Esophagus squamous epithelium (tissue), 5 donors: ENCODE results near the gene HAL. TPM values are rescaled to one million over a fixed set of nuclear protein-coding genes. Genes with fewer than 3 reads are reported as not detected.

Experiments used
- DNase-seq: peaks from one replicate; lab custom pipeline; 2025; lab: John Stamatoyannopoulos, UW
- H3K27ac ChIP-seq, 4 donors: fragments of 200-600 bp; sonication (generic); one replicate each; pipeline ENCODE4 v1.5.1; 2016 to 2019; ENCODE audit warnings: mild to moderate bottlenecking in 1 of 4
- H3K27me3 ChIP-seq, 4 donors: fragments of 200-600 bp; sonication (generic); 1 replicate in 3 of 4; 2 replicates in 1 of 4; pipeline versions ENCODE4 v1.5.1 to v1.6.0; 2017 to 2021; ENCODE audit warnings: antibody characterized with exemption in 1 of 4
- H3K36me3 ChIP-seq, 3 donors: fragments of 200-600 bp; sonication (generic); one replicate each; pipeline ENCODE4 v1.5.1; 2016 to 2019
- H3K4me1 ChIP-seq, 3 donors: fragments of 200-600 bp; sonication (generic); one replicate each; pipeline ENCODE4 v1.5.1; 2017 to 2019
- H3K4me3 ChIP-seq, 4 donors: fragments of 200-600 bp; sonication (generic); 1 replicate in 3 of 4; 2 replicates in 1 of 4; pipeline ENCODE4 v1.5.1; 2016 to 2019; ENCODE audit warnings: mild to moderate bottlenecking in 2 of 4, moderate library complexity in 1 of 4
- H3K9me3 ChIP-seq, 3 donors: fragments of 200-600 bp; sonication (generic); one replicate each; pipeline ENCODE4 v1.5.1; 2016 to 2019
- POLR2A ChIP-seq, 4 donors: fragments of 450-650 bp; IDR thresholded peaks; one replicate each; pipeline ENCODE4 v1.6.1; 2017; ENCODE audit warnings: antibody characterized with exemption in 4 of 4, mild to moderate bottlenecking in 4 of 4, moderate library complexity in 3 of 4
- WGBS, 2 donors: methylation state at CpG; one replicate each; pipeline ENCODE4 v1.1.5; 2018; 5-methylcytosine and 5-hydroxymethylcytosine counted together
- intact Hi-C: fragments of 100-400 bp; cut with DNase I; formaldehyde crosslinking; loops from one replicate; pipeline ENCODE4 v1.15.0; 2022
- total RNA-seq, 4 donors: library from RNA; depleted of rRNA; stranded (reverse); fragments of >200 nt; gene quantifications; one replicate each; pipeline ENCODE4 v1.1.0, GENCODE V29; 2016
- TF ChIP-seq, protein P1 (sequence below), 6 experiments: fragments of 450-650 bp in 4 of 6; fragments of 200-600 bp in 2 of 6; sonication (generic) in 2 of 6; IDR thresholded peaks; one replicate each; pipeline ENCODE4 v1.5.1; 2016 to 2019; ENCODE audit warnings: antibody characterized with exemption in 6 of 6, mild to moderate bottlenecking in 4 of 6, moderate library complexity in 4 of 6
- donor health status: DM: yes; HTN: yes; CAD: no.

Gene HAL
- total RNA-seq, 4 donors from 2014 or later, result 0.21 to 2.2 (median 0.32) TPM

DNA sequence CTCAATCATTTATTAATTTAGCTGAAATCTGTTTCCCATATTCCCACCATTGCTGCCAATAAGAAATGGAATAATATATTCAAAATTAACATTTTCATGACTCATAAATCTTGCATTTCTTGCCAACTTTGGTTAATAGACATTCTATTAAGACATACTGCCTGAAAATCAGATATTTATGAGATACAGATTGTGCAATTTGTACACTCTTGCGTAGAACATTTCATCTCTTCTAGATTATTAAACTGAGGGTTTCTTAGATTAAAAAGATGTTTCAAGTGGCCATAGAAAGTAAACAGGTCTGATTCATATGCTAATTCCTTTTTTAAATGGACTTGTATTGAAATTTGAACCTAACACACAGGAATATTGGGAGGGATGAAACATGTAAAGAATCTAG lies 30.2 kb upstream of the HAL start:
- Histone ChIP-seq H3K27ac (no peak overlapping the region), H3K4me1 (peaks cover 0 to 1% (median 0%) of the 10 kb centered on the region in 3 donors), H3K36me3 (peaks cover 0 to 74% (median 8%) of the 10 kb centered on the region in 3 donors), H3K4me3 (no peak overlapping the region), H3K27me3 (no peaks in the 10 kb centered on the region), H3K9me3 (no peaks in the 10 kb centered on the region)
- no peak for DNase-seq
- intact Hi-C loops, result no loop called here
- WGBS, 2 donors, result 90 to 96% methylated on average over 1 of the region's 1 CpG
- TF ChIP-seq, protein P1, sequence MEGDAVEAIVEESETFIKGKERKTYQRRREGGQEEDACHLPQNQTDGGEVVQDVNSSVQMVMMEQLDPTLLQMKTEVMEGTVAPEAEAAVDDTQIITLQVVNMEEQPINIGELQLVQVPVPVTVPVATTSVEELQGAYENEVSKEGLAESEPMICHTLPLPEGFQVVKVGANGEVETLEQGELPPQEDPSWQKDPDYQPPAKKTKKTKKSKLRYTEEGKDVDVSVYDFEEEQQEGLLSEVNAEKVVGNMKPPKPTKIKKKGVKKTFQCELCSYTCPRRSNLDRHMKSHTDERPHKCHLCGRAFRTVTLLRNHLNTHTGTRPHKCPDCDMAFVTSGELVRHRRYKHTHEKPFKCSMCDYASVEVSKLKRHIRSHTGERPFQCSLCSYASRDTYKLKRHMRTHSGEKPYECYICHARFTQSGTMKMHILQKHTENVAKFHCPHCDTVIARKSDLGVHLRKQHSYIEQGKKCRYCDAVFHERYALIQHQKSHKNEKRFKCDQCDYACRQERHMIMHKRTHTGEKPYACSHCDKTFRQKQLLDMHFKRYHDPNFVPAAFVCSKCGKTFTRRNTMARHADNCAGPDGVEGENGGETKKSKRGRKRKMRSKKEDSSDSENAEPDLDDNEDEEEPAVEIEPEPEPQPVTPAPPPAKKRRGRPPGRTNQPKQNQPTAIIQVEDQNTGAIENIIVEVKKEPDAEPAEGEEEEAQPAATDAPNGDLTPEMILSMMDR (IDR thresholded peaks at IDR 0.05), result no peak
- no peak for TF ChIP-seq POLR2A (IDR thresholded peaks at IDR 0.05)

DNA sequence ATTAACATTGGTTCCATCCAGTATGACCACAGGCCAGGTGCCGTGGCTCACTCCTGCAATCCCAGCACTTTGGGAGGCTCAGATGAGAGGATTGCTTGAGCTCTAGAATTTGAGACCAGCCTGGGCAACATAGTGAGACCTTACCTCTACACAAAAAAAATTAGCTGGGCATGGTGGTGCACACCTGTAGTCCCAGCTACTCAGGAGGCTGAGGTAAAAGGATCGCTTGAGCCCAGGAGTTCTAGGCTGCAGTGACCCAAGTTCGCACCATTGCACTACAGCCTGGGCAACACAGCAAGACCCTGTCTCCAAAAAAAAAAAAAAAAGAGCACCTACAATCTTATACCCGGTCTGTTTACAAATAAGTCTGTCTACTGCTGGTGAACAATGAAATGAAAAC lies 29.4 kb upstream of the HAL start:
- H3K9me3 ChIP-seq, result no peaks in the 10 kb centered on the region
- no peak overlapping the region for H3K4me3 ChIP-seq
- 90 to 91% methylated on average over 4 of the region's 4 CpGs for WGBS, 2 donors
- TF ChIP-seq, protein P1 (IDR thresholded peaks at IDR 0.05), result no peak
- TF ChIP-seq POLR2A (IDR thresholded peaks at IDR 0.05), result no peak
- no peaks in the 10 kb centered on the region for H3K4me1 ChIP-seq
- peaks cover 0 to 82% (median 8%) of the 10 kb centered on the region in 3 donors for H3K36me3 ChIP-seq
- H3K27me3 ChIP-seq, result no peaks in the 10 kb centered on the region
- H3K27ac ChIP-seq, result no peak overlapping the region
- intact Hi-C loops, result no loop called here
- DNase-seq, result no peak

DNA sequence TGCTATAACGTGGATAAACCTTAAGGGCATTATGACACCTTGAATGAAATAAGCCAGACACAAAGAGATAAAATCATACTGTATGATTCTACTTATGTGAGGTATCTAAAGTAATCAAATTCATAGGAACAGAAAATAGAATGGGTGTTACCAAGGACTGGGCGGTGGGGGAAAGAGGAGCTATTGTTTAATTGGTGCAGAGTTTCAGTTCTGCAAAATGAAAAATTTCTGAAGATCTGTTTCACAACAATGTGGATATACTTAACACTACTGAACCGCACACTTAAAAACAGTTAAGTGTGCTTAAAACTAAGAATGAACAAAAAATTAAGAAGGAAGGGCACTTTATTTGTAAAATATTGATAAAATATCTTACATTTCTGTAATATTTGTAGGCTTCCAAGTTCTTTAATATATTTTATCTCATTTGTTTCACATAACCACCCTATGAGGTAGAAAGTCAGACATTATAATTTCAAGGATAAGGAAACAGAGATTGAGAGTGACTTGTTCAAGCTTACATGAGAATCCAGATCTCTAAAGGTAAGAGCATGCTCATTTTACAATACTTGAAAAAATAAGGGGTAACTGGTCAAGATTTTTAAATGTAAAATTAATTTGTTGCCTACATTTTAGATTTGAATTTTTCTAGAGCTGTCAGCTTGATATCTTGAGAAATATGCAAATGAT lies 24.3 kb upstream of the HAL start:
- H3K27ac ChIP-seq, result no peak overlapping the region
- peaks cover 0 to 100% (median 18%) of the 10 kb centered on the region in 3 donors for H3K36me3 ChIP-seq
- no peaks in the 10 kb centered on the region for H3K4me1 ChIP-seq
- no peak overlapping the region for H3K4me3 ChIP-seq
- no peak for DNase-seq
- intact Hi-C loops, result no loop called here
- TF ChIP-seq POLR2A (IDR thresholded peaks at IDR 0.05), result no peak
- TF ChIP-seq, protein P1 (IDR thresholded peaks at IDR 0.05), result no peak
- no peaks in the 10 kb centered on the region for H3K27me3 ChIP-seq
- 62 to 88% methylated on average over 3 of the region's 3 CpGs for WGBS, 2 donors
- no peaks in the 10 kb centered on the region for H3K9me3 ChIP-seq

DNA sequence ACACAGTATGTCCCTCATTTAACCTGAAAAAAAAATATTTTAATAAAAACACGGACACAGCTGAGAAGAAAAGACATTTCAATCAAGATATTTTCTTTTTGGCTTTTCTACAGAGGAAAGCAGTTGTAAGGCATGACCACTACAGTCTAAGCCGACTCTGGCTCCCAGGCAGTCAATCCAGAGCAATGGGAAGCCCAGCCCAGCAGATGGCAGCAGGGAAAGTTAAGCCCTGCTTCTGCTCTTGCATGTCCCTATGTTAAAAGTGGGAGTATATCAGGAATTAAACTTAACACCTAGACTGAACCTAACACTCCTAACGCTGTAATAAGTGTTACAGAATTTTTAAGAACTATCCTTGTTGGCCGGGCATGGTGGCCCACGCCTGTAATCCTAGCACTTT lies 19.5 kb upstream of the HAL start:
- DNase-seq, result no peak
- Histone ChIP-seq H3K4me1 (no peaks in the 10 kb centered on the region), H3K9me3 (no peaks in the 10 kb centered on the region), H3K27ac (no peak overlapping the region), H3K4me3 (no peak overlapping the region), H3K27me3 (no peaks in the 10 kb centered on the region), H3K36me3 (peaks cover 0 to 100% (median 33%) of the 10 kb centered on the region in 3 donors)
- TF ChIP-seq, protein P1 (IDR thresholded peaks at IDR 0.05), result peak in 3 of 6 experiments; percentile 13 to 38 (median 18)
- no peak for TF ChIP-seq POLR2A (IDR thresholded peaks at IDR 0.05)
- intact Hi-C loops, result no loop called here
- 74 to 77% methylated on average over 5 of the region's 5 CpGs for WGBS, 2 donors

DNA sequence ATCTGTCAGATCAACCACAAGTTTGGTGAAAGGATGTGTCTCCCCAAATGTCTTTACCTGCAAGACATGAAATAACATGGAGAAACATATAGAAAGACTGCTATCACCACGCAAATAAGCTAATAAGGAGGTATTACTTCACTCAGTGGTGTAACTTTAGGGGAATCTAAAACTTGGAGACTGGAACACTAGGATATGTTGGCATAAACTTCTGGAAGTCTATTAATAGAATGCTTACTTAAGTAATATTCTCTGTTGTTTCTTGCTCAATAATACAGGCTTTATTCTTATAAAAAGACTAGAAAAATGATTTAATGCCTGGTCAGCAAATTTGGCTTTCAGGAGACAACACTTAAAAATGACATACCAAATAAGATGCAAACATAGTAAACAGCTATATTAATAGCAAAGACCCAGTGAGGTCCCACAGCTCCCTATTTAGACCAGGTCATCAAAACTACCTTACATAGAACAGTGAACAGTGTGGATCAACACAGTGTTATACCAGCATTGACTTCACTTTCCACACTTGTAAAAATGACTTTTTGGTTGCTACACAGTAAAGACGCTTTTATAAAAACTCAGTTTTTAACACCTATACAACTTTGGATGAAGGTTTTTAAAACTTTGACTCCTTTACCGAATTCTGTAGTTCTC lies 18.9 kb upstream of the HAL start:
- Histone ChIP-seq H3K4me3 (no peak overlapping the region), H3K4me1 (no peaks in the 10 kb centered on the region), H3K36me3 (peaks cover 0 to 100% (median 34%) of the 10 kb centered on the region in 3 donors), H3K9me3 (no peaks in the 10 kb centered on the region), H3K27me3 (no peaks in the 10 kb centered on the region), H3K27ac (no peak overlapping the region)
- no peak for DNase-seq
- intact Hi-C loops, result no loop called here
- 84 to 92% methylated on average over 3 of the region's 3 CpGs for WGBS, 2 donors
- TF ChIP-seq POLR2A (IDR thresholded peaks at IDR 0.05), result no peak
- TF ChIP-seq, protein P1 (IDR thresholded peaks at IDR 0.05), result no peak
